ENCODE data around the gene NHERF2.

DNA sequence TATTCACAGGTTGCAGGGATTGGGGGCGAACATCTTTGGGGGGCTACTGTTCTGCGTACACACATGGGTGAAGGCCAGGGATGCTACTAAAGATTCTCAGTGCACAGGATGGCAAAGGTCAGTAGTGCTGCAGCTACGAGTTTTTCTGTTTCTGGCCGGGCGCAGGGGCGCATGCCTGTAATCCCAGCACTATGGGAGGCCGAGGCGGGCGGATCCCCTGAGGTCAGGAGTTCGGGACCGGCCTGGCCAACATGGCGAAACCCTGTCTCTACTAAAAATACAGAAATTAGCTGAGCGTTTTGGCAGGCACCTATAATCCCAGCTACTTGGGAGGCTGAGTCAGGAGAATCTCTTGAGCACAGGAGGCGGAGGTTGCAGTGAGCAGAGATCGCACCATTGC, 13.2 kb upstream of the NHERF2 start:
- no peak for TF ChIP-seq POLR2A (IDR thresholded peaks at IDR 0.05)
- TF ChIP-seq, protein P1, sequence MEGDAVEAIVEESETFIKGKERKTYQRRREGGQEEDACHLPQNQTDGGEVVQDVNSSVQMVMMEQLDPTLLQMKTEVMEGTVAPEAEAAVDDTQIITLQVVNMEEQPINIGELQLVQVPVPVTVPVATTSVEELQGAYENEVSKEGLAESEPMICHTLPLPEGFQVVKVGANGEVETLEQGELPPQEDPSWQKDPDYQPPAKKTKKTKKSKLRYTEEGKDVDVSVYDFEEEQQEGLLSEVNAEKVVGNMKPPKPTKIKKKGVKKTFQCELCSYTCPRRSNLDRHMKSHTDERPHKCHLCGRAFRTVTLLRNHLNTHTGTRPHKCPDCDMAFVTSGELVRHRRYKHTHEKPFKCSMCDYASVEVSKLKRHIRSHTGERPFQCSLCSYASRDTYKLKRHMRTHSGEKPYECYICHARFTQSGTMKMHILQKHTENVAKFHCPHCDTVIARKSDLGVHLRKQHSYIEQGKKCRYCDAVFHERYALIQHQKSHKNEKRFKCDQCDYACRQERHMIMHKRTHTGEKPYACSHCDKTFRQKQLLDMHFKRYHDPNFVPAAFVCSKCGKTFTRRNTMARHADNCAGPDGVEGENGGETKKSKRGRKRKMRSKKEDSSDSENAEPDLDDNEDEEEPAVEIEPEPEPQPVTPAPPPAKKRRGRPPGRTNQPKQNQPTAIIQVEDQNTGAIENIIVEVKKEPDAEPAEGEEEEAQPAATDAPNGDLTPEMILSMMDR (IDR thresholded peaks at IDR 0.05), result no peak

Measured in uterus (tissue), 2 donors.